PFSK-1 (cell line): ENCODE measurements around the gene LRMDA.

Experiments used
- FOXP2 ChIP-seq: optimal IDR thresholded peaks from 2 replicates; pipeline ENCODE3; 2011; ENCODE audit warnings: borderline replicate concordance, control low read depth, inconsistent platforms; ENCODE audit not compliant: insufficient read depth; ENCODE audit errors: extremely low read length, extremely low read depth
- POLR2AphosphoS5 ChIP-seq: IDR thresholded peaks from 2 replicates; pipeline ENCODE4 v1.6.1; 2012; ENCODE audit warnings: low read depth, mild to moderate bottlenecking, control low read depth, low read length, moderate library complexity
- SIN3A ChIP-seq: IDR thresholded peaks from 2 replicates; pipeline ENCODE4 v1.6.1; 2012; ENCODE audit warnings: mild to moderate bottlenecking, low read length, moderate library complexity, borderline replicate concordance; ENCODE audit not compliant: insufficient read depth
- TAF1 ChIP-seq: IDR thresholded peaks from 2 replicates; pipeline ENCODE4 v1.6.1; 2012; ENCODE audit warnings: low read length, control low read depth, borderline replicate concordance; ENCODE audit not compliant: insufficient read depth
- TF ChIP-seq, protein P1 (sequence below), 2 experiments: IDR thresholded peaks; 2 replicates each; pipeline versions ENCODE4 v1.6.1 to v1.8.0; 2011 to 2012; ENCODE audit warnings: low read depth in 2 of 2, low read length in 2 of 2, control low read depth in 1 of 2, inconsistent platforms in 1 of 2, mild to moderate bottlenecking in 1 of 2, moderate library complexity in 1 of 2; ENCODE audit not compliant: insufficient read depth in 1 of 2

The LRMDA gene

DNA sequence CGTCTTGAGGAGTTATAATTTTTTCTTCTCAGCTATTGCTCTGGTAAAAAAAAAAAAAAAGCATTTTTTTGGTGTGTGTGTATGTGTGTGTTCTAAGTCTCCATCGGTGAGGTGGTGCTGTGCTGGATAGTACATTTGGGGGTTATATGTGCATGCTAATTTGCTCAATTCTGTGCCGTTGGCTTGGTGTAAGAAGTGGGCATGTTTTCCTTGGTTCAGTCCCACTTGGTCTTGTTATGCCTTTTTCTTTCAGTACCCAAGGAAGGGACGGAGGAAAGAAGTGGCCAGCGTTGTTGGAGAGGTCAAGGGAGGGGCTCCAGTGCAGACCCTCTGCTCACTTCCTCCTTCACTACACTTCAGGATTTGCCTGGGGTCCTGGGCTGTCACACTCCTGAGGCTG is 20.4 kb downstream of the LRMDA start:
- TF ChIP-seq, protein P1, sequence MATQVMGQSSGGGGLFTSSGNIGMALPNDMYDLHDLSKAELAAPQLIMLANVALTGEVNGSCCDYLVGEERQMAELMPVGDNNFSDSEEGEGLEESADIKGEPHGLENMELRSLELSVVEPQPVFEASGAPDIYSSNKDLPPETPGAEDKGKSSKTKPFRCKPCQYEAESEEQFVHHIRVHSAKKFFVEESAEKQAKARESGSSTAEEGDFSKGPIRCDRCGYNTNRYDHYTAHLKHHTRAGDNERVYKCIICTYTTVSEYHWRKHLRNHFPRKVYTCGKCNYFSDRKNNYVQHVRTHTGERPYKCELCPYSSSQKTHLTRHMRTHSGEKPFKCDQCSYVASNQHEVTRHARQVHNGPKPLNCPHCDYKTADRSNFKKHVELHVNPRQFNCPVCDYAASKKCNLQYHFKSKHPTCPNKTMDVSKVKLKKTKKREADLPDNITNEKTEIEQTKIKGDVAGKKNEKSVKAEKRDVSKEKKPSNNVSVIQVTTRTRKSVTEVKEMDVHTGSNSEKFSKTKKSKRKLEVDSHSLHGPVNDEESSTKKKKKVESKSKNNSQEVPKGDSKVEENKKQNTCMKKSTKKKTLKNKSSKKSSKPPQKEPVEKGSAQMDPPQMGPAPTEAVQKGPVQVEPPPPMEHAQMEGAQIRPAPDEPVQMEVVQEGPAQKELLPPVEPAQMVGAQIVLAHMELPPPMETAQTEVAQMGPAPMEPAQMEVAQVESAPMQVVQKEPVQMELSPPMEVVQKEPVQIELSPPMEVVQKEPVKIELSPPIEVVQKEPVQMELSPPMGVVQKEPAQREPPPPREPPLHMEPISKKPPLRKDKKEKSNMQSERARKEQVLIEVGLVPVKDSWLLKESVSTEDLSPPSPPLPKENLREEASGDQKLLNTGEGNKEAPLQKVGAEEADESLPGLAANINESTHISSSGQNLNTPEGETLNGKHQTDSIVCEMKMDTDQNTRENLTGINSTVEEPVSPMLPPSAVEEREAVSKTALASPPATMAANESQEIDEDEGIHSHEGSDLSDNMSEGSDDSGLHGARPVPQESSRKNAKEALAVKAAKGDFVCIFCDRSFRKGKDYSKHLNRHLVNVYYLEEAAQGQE (IDR thresholded peaks at IDR 0.05; ENCODE audit: insufficient read depth in 1 of 2, low read depth in 2 of 2, low read length in 2 of 2), result no peak
- no peak for TF ChIP-seq POLR2AphosphoS5
- no peak for TF ChIP-seq FOXP2
- TF ChIP-seq SIN3A, result no peak
- TF ChIP-seq TAF1, result no peak

DNA sequence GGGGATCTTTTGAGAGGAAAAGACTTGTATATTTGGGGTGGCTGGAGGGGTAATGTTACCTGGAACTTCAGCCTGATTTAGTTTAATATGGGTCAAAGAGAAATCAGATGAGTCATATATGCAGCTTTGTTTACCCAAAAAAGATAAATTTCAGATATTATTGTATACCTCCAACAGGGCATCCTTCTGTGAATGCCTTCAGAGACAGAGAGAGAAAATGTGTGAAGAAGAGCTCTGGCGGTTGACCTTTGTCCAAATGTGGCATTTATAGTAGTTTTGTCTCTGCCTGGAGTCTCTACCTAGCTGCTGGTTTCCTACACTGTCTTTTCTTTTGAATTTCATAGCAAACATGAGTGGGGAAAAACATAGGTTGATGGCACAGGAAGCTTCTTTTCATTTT is 21.6 kb downstream of the LRMDA start:
- TF ChIP-seq FOXP2 (no peak), SIN3A (no peak), POLR2AphosphoS5 (no peak), TAF1 (no peak)
- TF ChIP-seq, protein P1 (IDR thresholded peaks at IDR 0.05; ENCODE audit: insufficient read depth in 1 of 2, low read depth in 2 of 2, low read length in 2 of 2), result no peak

DNA sequence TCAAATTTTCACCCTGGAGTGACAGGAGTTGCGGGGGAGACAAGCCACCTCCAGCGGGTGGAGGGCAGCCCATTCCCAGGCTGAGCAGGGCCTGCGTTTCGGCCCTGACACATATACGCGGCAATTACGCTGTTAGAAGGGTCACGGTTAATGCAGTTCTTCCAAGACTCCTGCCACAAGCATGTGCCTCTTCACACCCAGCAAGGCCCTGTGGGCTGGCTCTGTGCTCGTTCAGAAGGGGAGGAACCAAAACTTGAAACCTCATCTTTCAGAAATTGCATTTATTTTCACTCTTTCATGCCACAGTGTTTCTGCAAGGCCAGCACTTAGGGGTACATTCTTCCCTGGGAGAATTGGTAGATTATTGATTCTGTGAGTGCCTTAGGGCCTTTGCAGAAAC is 24.7 kb downstream of the LRMDA start:
- TF ChIP-seq TAF1 (no peak), FOXP2 (no peak), POLR2AphosphoS5 (no peak), SIN3A (no peak)
- TF ChIP-seq, protein P1 (IDR thresholded peaks at IDR 0.05; ENCODE audit: insufficient read depth in 1 of 2, low read depth in 2 of 2, low read length in 2 of 2), result no peak

DNA sequence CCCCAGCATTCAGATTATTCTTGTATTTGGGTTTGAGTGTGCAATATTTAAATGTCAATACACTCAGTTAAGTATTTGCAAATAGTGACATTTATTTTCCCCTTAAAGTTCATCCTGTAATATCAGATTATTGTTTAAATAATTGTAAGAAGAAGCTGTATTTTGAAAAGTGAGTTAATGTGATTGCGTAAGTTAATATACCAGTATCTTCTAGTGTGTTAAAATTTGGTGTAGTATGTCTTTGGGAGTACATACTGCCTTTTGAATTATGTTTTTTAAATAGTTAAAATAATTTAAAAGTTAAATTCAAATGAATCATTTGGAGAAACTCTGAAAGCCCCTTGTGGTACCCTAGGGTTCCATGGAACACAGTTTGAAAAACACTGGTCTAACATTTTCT is 28.6 kb downstream of the LRMDA start:
- TF ChIP-seq TAF1 (no peak), POLR2AphosphoS5 (no peak), SIN3A (no peak), FOXP2 (no peak)
- TF ChIP-seq, protein P1 (IDR thresholded peaks at IDR 0.05; ENCODE audit: insufficient read depth in 1 of 2, low read depth in 2 of 2, low read length in 2 of 2), result no peak
